KBM-7 (cell line): ENCODE results near the gene NUP153.
"Not testable (repeated sequence)": the region's sequence is repeated elsewhere in the genome, so short reads cannot be mapped to it uniquely, and the experiment has no call there.

Experiments
- DNase-seq: peaks from one replicate; pipeline ENCODE4 v3.0.0-alpha.2; 2015
- in situ Hi-C: fragments of 300-500 bp; cut with MboI; formaldehyde crosslinking; loops from 2 replicates; pipeline ENCODE4 v1.14.3; 2020; ENCODE audit warnings: low sequenced_read_pairs, low pct_unique_long_range_greater_than_20kb, mixed read lengths

Gene NUP153

DNA sequence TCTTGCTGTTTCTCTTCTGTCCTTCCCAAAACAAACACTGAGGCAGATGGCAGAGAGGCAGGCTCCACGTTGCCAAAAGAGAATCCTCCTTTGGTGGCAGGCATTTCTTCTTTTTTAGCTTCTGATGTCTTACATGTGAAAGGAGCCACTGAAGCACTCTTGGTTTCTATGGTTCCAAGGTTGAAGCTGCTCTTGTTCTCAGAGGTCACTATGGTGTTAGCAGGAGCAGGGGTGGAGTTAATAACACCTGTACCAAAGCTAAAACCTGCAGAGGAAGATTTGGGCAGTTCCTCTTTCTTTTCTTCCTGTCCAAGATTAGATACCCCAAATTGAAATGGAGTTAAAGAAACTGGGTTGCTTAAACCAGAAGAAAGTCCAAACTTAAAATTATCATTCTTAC lies 77.9 kb downstream of the NUP153 start:
- DNase-seq, result no peak

GRCh38 chr6:17624396-17624795 lies 82.3 kb downstream of the NUP153 start:
- in situ Hi-C loops, result no loop called here
- DNase-seq, result no peak

More for the DNA sequence above, 77.9 kb downstream of the NUP153 start:
- in situ Hi-C loops, result no loop called here

- in situ Hi-C loops, result no loop called here
- no peak for DNase-seq
Measured at GRCh38 chr6:17622144-17622543, 84.6 kb downstream of the NUP153 start.

- DNase-seq, result no peak
- in situ Hi-C loops, result no loop called here
Measured at GRCh38 chr6:17621003-17621402, 85.7 kb downstream of the NUP153 start.

DNA sequence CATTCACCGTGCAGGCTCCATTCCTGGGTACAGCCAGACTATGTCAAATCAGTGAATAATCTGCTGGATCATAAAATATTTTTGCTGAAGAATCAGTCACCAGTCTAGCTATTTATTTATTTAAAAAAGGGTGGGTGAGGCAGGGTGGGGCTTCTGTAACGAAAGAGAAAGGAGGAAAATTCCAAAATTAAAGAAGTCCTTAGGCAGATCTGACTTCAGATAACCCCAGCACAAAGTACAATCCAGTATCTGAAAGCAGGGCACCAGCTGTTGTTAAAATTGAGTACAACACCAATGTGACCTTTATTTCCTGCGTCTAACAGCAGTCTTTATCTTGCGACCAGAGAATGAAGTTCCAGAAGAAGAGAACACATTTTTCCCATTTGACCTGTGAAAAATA lies 90.9 kb downstream of the NUP153 start:
- no peak for DNase-seq
- in situ Hi-C loops, result no loop called here

- in situ Hi-C loops, result no loop called here
- no peak for DNase-seq
Measured at GRCh38 chr6:17612048-17612447, 94.7 kb downstream of the NUP153 start.

DNA sequence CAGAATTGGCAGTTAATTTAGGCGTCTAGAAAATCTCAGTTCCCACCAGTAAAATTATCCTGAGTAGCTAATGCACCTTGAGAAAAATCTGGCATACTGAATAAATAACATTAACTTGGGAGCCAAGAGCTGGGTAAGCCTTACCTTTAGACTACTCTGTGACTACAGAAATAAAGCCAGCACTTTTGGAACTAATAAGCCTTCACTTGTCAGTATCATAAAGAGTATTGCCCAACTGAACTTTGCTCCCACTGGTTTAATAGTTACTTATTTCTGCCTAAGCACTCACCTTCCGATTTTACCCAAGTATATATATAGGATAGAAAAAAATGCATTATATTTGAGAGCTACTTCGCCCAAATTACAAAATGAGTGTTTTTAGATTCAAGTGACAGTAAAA lies 95.9 kb downstream of the NUP153 start:
- in situ Hi-C loops, result no loop called here
- no peak for DNase-seq

DNA sequence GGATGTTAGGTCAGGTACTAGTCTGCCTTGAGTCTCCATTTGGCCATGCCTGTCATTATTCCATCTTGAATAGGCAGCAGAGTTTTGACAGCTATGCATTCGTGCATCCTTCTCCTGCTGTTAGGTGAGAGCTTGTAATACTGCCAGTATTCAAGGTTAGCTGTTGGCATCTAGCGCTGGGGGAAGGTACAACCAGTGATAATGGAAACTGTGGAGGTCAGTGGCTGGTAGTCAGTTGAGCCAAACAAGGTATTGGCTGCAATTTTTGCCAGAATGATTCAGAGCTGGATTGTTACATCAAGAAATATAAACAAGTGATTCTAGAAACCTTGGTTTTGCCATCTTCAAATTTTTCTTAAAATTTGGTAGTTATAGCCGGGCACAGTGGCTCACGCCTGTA lies 100.1 kb downstream of the NUP153 start:
- in situ Hi-C loops, result no loop called here
- no peak for DNase-seq

- no peak for DNase-seq
- in situ Hi-C loops, result no loop called here
Measured at GRCh38 chr6:17602888-17603287, 103.8 kb downstream of the NUP153 start.

DNA sequence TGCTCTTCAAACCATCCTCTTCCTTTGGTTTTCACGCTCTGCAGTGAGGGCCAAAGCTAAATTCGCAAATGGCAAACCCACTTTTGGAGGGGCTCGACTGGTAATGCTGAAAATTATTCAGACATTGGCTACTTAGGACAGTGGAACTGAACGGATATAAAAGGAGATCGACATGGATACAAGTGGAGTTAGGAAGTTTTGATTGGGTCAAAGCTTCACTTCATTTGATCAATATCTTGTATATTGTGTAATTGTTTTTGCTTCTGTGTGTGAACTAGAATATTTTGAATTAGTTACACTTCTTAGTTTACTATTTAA lies 105.4 kb downstream of the NUP153 start:
- DNase-seq, result no peak
- in situ Hi-C loops, result no loop called here

DNA sequence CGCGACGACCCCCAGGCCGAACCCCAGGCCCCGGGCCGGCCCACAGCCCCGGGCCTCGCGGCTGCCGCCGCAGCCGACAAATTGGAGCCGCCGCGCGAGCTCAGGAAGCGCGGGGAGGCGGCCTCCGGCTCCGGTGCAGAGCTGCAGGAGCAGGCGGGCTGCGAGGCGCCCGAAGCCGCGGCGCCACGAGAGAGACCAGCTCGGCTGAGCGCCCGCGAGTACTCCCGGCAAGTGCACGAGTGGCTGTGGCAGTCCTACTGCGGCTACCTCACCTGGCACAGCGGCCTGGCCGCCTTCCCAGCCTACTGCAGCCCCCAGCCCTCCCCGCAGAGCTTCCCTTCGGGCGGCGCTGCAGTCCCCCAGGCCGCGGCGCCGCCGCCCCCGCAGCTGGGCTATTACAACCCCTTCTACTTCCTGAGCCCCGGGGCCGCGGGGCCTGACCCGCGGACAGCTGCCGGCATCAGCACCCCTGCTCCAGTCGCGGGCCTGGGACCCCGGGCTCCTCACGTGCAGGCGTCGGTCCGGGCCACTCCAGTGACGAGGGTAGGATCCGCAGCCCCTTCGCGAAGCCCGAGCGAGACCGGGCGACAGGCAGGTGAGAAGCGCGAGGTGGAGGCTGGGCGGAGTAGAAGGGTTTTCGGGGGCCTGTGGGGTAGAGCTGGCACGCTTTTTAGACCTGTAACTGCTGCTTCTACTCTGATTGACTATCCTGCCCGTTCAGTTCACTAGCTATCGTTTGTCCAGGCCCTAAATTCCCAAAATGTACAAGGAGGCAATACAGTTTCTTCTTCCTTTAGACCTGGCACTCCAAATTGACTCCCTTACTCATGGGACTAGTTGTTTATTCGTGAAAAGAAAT lies 106.0 kb downstream of the NUP153 start:
- in situ Hi-C loops, result no loop called here
- DNase-seq, result peak; percentile 64

DNA sequence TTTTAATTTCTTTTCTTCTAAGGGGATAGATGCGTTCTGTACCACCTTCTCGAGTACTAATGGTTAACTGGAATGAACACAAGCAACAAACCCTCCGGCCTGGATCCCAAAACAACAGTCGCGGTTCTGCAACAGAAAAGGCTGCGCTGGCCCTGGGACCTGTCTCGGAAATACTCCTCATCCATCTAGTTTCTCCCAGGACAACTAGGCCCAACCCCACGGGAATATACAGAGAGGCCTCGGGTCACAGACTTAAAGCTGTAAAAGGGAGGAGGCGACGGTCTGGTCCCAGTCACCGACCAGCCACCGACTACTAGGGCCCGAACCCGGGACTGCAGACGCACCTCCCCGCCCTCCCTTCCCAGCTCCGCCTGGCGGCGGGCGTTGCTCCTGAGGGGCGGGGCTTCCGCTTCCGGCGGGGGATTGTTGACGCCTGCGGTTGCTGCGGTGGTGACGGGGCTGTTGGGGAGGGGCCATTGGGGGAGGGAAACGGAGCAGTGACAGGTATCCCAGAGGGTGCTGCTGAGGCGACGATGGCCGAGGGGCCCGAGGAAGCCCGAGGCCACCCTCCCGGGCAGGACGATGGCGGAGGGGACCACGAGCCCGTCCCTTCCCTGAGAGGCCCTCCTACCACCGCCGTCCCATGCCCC lies 106.7 kb downstream of the NUP153 start, which contains the start of gene FAM8A1:
FAM8A1 (plus strand) TSS at position 426 of the 650 bp plus-strand sequence; CDS start at position 534, 108 bp downstream.
- in situ Hi-C loops, result loop anchor here (25.0 kb wide), 2 partner anchors 212 to 438 kb away; no protein-coding TSS in a partner anchor
- DNase-seq, result peak; percentile 89

DNA sequence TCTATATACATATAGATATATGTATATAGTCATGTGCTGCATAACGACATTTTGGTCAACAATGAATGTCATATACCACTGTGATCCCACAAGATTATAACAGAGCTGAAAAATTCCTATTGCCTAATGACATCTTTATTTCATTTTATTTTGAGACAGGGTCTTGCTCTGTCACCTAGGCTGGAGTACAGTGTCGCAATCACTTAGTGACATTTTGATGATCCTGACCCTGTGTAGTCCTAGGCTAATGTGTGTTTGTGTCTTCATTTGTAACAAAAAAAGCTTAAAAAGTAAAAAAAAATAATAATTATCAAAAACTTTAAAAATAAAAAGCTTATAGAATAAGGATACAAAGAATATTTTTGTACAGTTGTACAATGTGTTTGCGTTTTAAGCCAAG lies 110.6 kb downstream of the NUP153 start:
- in situ Hi-C loops, result loop anchor here (25.0 kb wide), 2 partner anchors 216 to 434 kb away; no protein-coding TSS in a partner anchor
- no peak for DNase-seq

GRCh38 chr6:17593246-17593645 lies 113.5 kb downstream of the NUP153 start:
- in situ Hi-C loops, result loop anchor here (25.0 kb wide), 2 partner anchors 219 to 431 kb away; no protein-coding TSS in a partner anchor
- no peak for DNase-seq

GRCh38 chr6:17591287-17591686 lies 115.4 kb downstream of the NUP153 start:
- no peak for DNase-seq
- in situ Hi-C loops, result loop anchor here (25.0 kb wide), 2 partner anchors 221 to 429 kb away; no protein-coding TSS in a partner anchor

GRCh38 chr6:17589406-17590096 lies 117.2 kb downstream of the NUP153 start:
- in situ Hi-C loops, result loop anchor here (25.0 kb wide), 2 partner anchors 223 to 427 kb away; no protein-coding TSS in a partner anchor
- no peak for DNase-seq

GRCh38 chr6:17588011-17588410 lies 118.7 kb downstream of the NUP153 start:
- in situ Hi-C loops, result loop anchor here (25.0 kb wide), 2 partner anchors 224 to 426 kb away; no protein-coding TSS in a partner anchor
- no peak for DNase-seq

GRCh38 chr6:17586623-17587022 lies 120.1 kb downstream of the NUP153 start:
- in situ Hi-C loops, result loop anchor here (25.0 kb wide), 2 partner anchors 226 to 424 kb away; no protein-coding TSS in a partner anchor

GRCh38 chr6:17585766-17586490 lies 120.8 kb downstream of the NUP153 start:
- DNase-seq, result peak; percentile 59
- in situ Hi-C loops, result loop anchor here (25.0 kb wide), 2 partner anchors 226 to 424 kb away; no protein-coding TSS in a partner anchor

More at GRCh38 chr6:17586623-17587022, 120.1 kb downstream of the NUP153 start:
- DNase-seq, result not testable (repeated sequence)
